HepG2 (cell line): ENCODE measurements around the gene NPB. TPM values are rescaled to one million over a fixed set of nuclear protein-coding genes. Genes with fewer than 3 reads are reported as not detected.

Experiments
- AGO2 ChIP-seq: fragments of 200-400 bp; formaldehyde crosslinking; optimal IDR thresholded peaks from 2 replicates; pipeline ENCODE3; 2017; ENCODE audit warnings: mild to moderate bottlenecking, low read depth, low read length, moderate library complexity
- ARID4A ChIP-seq: sonication (generic); formaldehyde crosslinking; IDR thresholded peaks from 2 replicates; pipeline ENCODE4 v1.5.0; 2020; ENCODE audit warnings: mild to moderate bottlenecking, missing genetic modification reagents, borderline replicate concordance
- CSRNP2 ChIP-seq: sonication (generic); formaldehyde crosslinking; conservative IDR thresholded peaks from 2 replicates; pipeline ENCODE4 v1.8.0; 2022; ENCODE audit warnings: low read depth, missing genetic modification reagents
- DNMT1 ChIP-seq: sonication (generic); formaldehyde crosslinking; IDR thresholded peaks from 2 replicates; pipeline ENCODE4 v1.5.1; 2020; ENCODE audit warnings: mild to moderate bottlenecking, missing genetic modification reagents
- JUNB ChIP-seq: sonication (generic); formaldehyde crosslinking; IDR thresholded peaks from 2 replicates; pipeline ENCODE4 v1.8.0; 2022; ENCODE audit warnings: missing genetic modification reagents, mild to moderate bottlenecking, borderline replicate concordance
- KDM1A ChIP-seq: IDR thresholded peaks from 2 replicates; pipeline ENCODE4 v1.6.1; 2016; ENCODE audit warnings: missing compliant biosample characterization
- MTERF4 ChIP-seq: sonication (generic); formaldehyde crosslinking; IDR thresholded peaks from 2 replicates; pipeline ENCODE4 v1.8.0; 2023; ENCODE audit warnings: mild to moderate bottlenecking, missing genetic modification reagents
- NFE2L1 ChIP-seq: sonication (generic); formaldehyde crosslinking; IDR thresholded peaks from 2 replicates; pipeline ENCODE4 v1.4.0; 2020; ENCODE audit warnings: missing genetic modification reagents, mild to moderate bottlenecking, borderline replicate concordance
- NRL ChIP-seq: sonication (generic); formaldehyde crosslinking; IDR thresholded peaks from 2 replicates; pipeline ENCODE4 v1.5.0; 2020; ENCODE audit warnings: missing genetic modification reagents, mild to moderate bottlenecking, moderate library complexity, borderline replicate concordance
- PATZ1 ChIP-seq: sonication (generic); formaldehyde crosslinking; IDR thresholded peaks from 2 replicates; pipeline ENCODE4 v1.4.0; 2020; ENCODE audit warnings: missing genetic modification reagents
- TBX2 ChIP-seq: sonication (generic); formaldehyde crosslinking; IDR thresholded peaks from 2 replicates; pipeline ENCODE4 v1.5.0; 2020; ENCODE audit warnings: missing genetic modification reagents, mild to moderate bottlenecking, borderline replicate concordance
- TRAFD1 ChIP-seq: sonication (generic); formaldehyde crosslinking; IDR thresholded peaks from 2 replicates; pipeline ENCODE4 v1.5.1; 2020; ENCODE audit warnings: missing genetic modification reagents, mild to moderate bottlenecking, borderline replicate concordance
- ZNF224 ChIP-seq: sonication (generic); formaldehyde crosslinking; IDR thresholded peaks from 2 replicates; pipeline ENCODE4 v1.5.0; 2020; ENCODE audit warnings: mild to moderate bottlenecking, missing genetic modification reagents
- ZNF772 ChIP-seq: sonication (generic); formaldehyde crosslinking; IDR thresholded peaks from 2 replicates; pipeline ENCODE4 v1.5.0; 2020; ENCODE audit warnings: mild to moderate bottlenecking, missing genetic modification reagents
- polyA plus RNA-seq, 8 experiments: library from polyadenylated mRNA; depleted of rRNA in 3 of 8; stranded (reverse) in 7 of 8; unstranded in 1 of 8; fragments of >200 nt; fragmentation: Illumina TruSeq in 4 of 8; extraction: Trizol in 4 of 8; gene quantifications; 2 replicates each; pipeline versions ENCODE4 v1.2.1 to v1.2.3, GENCODE V29; 2011 to 2016; ENCODE audit warnings: low read depth in 4 of 8, missing spikeins in 1 of 8, mixed read lengths in 1 of 8; ENCODE audit not compliant: insufficient read depth in 1 of 8
- total RNA-seq, 5 experiments: library from RNA; depleted of rRNA; stranded (reverse); fragments of >200 nt; fragmentation: Illumina TruSeq; extraction: Trizol; gene quantifications; 2 replicates each; pipeline ENCODE4 v1.2.3, GENCODE V29; 2016; ENCODE audit warnings: low read depth in 1 of 5
- TF ChIP-seq, protein P1 (sequence below): sonication (generic); formaldehyde crosslinking; IDR thresholded peaks from 2 replicates; pipeline ENCODE4 v1.5.1; 2020; ENCODE audit warnings: missing genetic modification reagents, mild to moderate bottlenecking, borderline replicate concordance

The NPB gene
- total and polyA plus RNA-seq, 2 of the 13 experiments (the other 11 are each of a cell fraction or from before 2014, with no cell fraction given), result 0.11 to 0.93 TPM

GRCh38 chr17:81858967-81859905 is 42.8 kb upstream of the NPB start (continued):
- TF ChIP-seq PATZ1 (CRISPR knock-in tag) (no peak), KDM1A (CRISPR knock-in tag) (no peak), MTERF4 (no peak), ARID4A (no peak), JUNB (no peak), AGO2 (peak; percentile 42), CSRNP2 (CRISPR knock-in tag) (no peak), ZNF224 (CRISPR knock-in tag) (no peak), DNMT1 (CRISPR knock-in tag) (no peak), TRAFD1 (CRISPR knock-in tag) (0 out of 2 replicates have a peak, but pooled peaks have one; percentile 90), NFE2L1 (no peak), NRL (CRISPR knock-in tag) (0 out of 2 replicates have a peak, but pooled peaks have one; percentile 2), ZNF772 (CRISPR knock-in tag) (peak; percentile 83), TBX2 (CRISPR knock-in tag) (0 out of 2 replicates have a peak, but pooled peaks have one; percentile 15)
- TF ChIP-seq, protein P1, sequence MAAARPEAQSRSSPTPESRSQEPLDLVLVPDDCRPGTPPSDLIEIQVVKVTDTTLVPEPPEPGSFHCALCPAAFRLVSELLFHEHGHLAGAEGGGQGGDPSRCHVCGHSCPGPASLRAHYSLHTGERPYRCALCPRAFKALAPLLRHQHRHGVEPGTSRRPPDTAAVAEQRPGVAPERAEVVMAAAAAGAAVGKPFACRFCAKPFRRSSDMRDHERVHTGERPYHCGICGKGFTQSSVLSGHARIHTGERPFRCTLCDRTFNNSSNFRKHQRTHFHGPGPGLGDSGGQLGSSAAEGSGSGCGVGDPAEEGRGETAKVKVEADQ, result no peak
